Measurements from ENCODE around the gene NXPE3.

GRCh38 chr3:101849714-101850245 lies 70.8 kb downstream of the NXPE3 start:
- TF ChIP-seq CTCF (IDR thresholded peaks at IDR 0.05; ENCODE audit: insufficient read depth, low read length, poor library complexity, severe bottlenecking) (no peak), EZH2phosphoT487 (conservative IDR thresholded peaks at IDR 0.05; ENCODE audit: low read length) (no peak)
